HepG2 (cell line): ENCODE measurements around the gene RIN3. TPM values are rescaled to one million over a fixed set of nuclear protein-coding genes. Genes with fewer than 3 reads are reported as not detected.

Experiments
- ATAC-seq: fragments of 200-7000 bp; cut with Tn5 transposase; 3 replicates; pipeline ENCODE4 v1.9.1; 2020; ENCODE audit warnings: mild to moderate bottlenecking, moderate library complexity
- BruUV-seq: library from RNA; stranded (reverse); fragments of 400-500 nt; replicated peaks from 2 replicates; lab custom pipeline; 2021; lab: Mats Ljungman, UMichigan
- CTCF ChIA-PET: fragments of 300-600 bp; formaldehyde crosslinking; extraction: SDS; loops from one replicate; lab custom pipeline; 2021; ENCODE audit warnings: low total read pairs, inconsistent platforms, low intra/inter-chr PET ratio; lab: Yijun Ruan, JAX
- POLR2A ChIA-PET: fragments of 350-600 bp; sonication (Branson Sonifier 250); formaldehyde crosslinking; loops from one replicate; lab custom pipeline; 2020; ENCODE audit warnings: antibody characterized with exemption, inconsistent platforms; lab: Yijun Ruan, JAX
- DNase-seq: peaks from one replicate; pipeline ENCODE4 v3.0.0-alpha.2; 2015; ENCODE audit warnings: low spot score
- FAIRE-seq: peaks from 3 replicates; lab custom pipeline; 2011; peaks lifted over from hg19 to GRCh38; lab: Jason Lieb, UNC
- H2AFZ ChIP-seq: one replicate; pipeline ENCODE4 v1.6.1; 2011; ENCODE audit warnings: low read length, inconsistent platforms
- H3K27ac ChIP-seq: fragments of 300-600 bp; 3 replicates; pipeline ENCODE4 v1.8.0; 2011; ENCODE audit warnings: mixed run types, mild to moderate bottlenecking, mixed read lengths, low read length, inconsistent platforms; ENCODE audit not compliant: insufficient read depth; ENCODE audit errors: extremely low read length
- H3K27me3 ChIP-seq, 2 experiments: fragments of 200-600 bp in 1 of 2; 2 replicates in 1 of 2; 3 replicates in 1 of 2; pipeline versions ENCODE4 v1.6.0 to v1.8.0; 2011; ENCODE audit warnings: low read length in 2 of 2, mild to moderate bottlenecking in 2 of 2, moderate library complexity in 2 of 2, inconsistent platforms in 1 of 2; ENCODE audit not compliant: insufficient read depth in 2 of 2, control insufficient read depth in 1 of 2
- H3K36me3 ChIP-seq, 2 experiments: fragments of 200-600 bp in 1 of 2; replicated peaks in 1 of 2; 2 replicates in 1 of 2; 3 replicates in 1 of 2; pipeline versions ENCODE4 v1.5.1 to v1.8.0; 2011; ENCODE audit warnings: low read length in 2 of 2, inconsistent platforms in 1 of 2; ENCODE audit not compliant: insufficient read depth in 2 of 2, control insufficient read depth in 1 of 2
- H3K4me1 ChIP-seq: 2 replicates; pipeline ENCODE4 v1.5.1; 2012; ENCODE audit warnings: low read length, inconsistent platforms; ENCODE audit not compliant: insufficient read depth
- H3K4me2 ChIP-seq: 2 replicates; pipeline ENCODE4 v1.6.0; 2011; ENCODE audit warnings: low read depth, low read length, inconsistent platforms
- H3K4me3 ChIP-seq, 3 experiments: fragments of 200-600 bp in 1 of 3; sonication (generic), shearing (Covaris generic) in 1 of 3; replicated peaks in 1 of 3; 2 replicates each; pipeline ENCODE4 v1.5.1; 2011 to 2016; ENCODE audit warnings: low read length in 3 of 3, inconsistent platforms in 2 of 3, low read depth in 2 of 3, mild to moderate bottlenecking in 2 of 3, control low read depth in 1 of 3, mixed read lengths in 1 of 3; ENCODE audit not compliant: insufficient read depth in 1 of 3
- H3K79me2 ChIP-seq: one replicate; pipeline ENCODE4 v1.6.1; 2011; ENCODE audit warnings: low read length, inconsistent platforms; ENCODE audit not compliant: insufficient read depth
- H3K9ac ChIP-seq: 2 replicates; pipeline ENCODE4 v1.6.0; 2011; ENCODE audit warnings: mild to moderate bottlenecking, low read depth, low read length, inconsistent platforms; ENCODE audit not compliant: insufficient read depth
- H3K9me3 ChIP-seq: 2 replicates; pipeline ENCODE4 v1.5.1; 2012; ENCODE audit warnings: mild to moderate bottlenecking, low read length
- H4K20me1 ChIP-seq: 2 replicates; pipeline ENCODE4 v1.6.0; 2011; ENCODE audit warnings: inconsistent platforms, mild to moderate bottlenecking, low read length, moderate library complexity; ENCODE audit not compliant: insufficient read depth
- HMG20B ChIP-seq: conservative IDR thresholded peaks from 2 replicates; pipeline ENCODE4 v1.6.1; 2016; ENCODE audit warnings: missing genetic modification reagents, missing compliant biosample characterization
- PBX2 ChIP-seq: IDR thresholded peaks from 2 replicates; pipeline ENCODE4 v1.6.1; 2016; ENCODE audit warnings: control low read depth
- RAD21 ChIP-seq: fragments of 450-650 bp; formaldehyde crosslinking; IDR thresholded peaks from 2 replicates; pipeline ENCODE4 v1.5.0; 2020; ENCODE audit warnings: mild to moderate bottlenecking
- SATB2 ChIP-seq: sonication (generic); formaldehyde crosslinking; IDR thresholded peaks from 2 replicates; pipeline ENCODE4 v1.5.0; 2020; ENCODE audit warnings: missing genetic modification reagents
- SP5 ChIP-seq: IDR thresholded peaks from 2 replicates; pipeline ENCODE4 v1.6.1; 2016; ENCODE audit warnings: low read depth, borderline replicate concordance
- SRF ChIP-seq: IDR thresholded peaks from 2 replicates; pipeline ENCODE4 v1.6.1; 2011; ENCODE audit warnings: mild to moderate bottlenecking, low read depth, low read length, moderate library complexity
- TFAP4 ChIP-seq: sonication (generic); IDR thresholded peaks from 2 replicates; pipeline ENCODE4 v1.6.1; 2016; ENCODE audit warnings: low read depth, borderline replicate concordance
- WGBS: methylation state at CpG from one replicate; pipeline ENCODE4 v1.1.6; 2017; ENCODE audit warnings: low lambda C conversion rate; 5-methylcytosine and 5-hydroxymethylcytosine counted together
- in situ Hi-C: cut with HindIII; loops from 2 replicates; pipeline ENCODE4 v1.10.0; 2017; ENCODE audit warnings: low pct_unique_long_range_greater_than_20kb; ENCODE audit not compliant: extremely low pct_ligation_motif_present
- intact Hi-C: fragments of 100-400 bp; cut with micrococcal nuclease; formaldehyde crosslinking; loops from one replicate; pipeline ENCODE4 v1.10.0; 2022; ENCODE audit not compliant: unreplicated experiment
- polyA plus RNA-seq, 8 experiments: library from polyadenylated mRNA; depleted of rRNA in 3 of 8; stranded (reverse) in 7 of 8; unstranded in 1 of 8; fragments of >200 nt; fragmentation: Illumina TruSeq in 4 of 8; extraction: Trizol in 4 of 8; gene quantifications; 2 replicates each; pipeline versions ENCODE4 v1.2.1 to v1.2.3, GENCODE V29; 2011 to 2016; ENCODE audit warnings: low read depth in 4 of 8, missing spikeins in 1 of 8, mixed read lengths in 1 of 8; ENCODE audit not compliant: insufficient read depth in 1 of 8
- total RNA-seq, 5 experiments: library from RNA; depleted of rRNA; stranded (reverse); fragments of >200 nt; fragmentation: Illumina TruSeq; extraction: Trizol; gene quantifications; 2 replicates each; pipeline ENCODE4 v1.2.3, GENCODE V29; 2016; ENCODE audit warnings: low read depth in 1 of 5

The RIN3 gene
- total and polyA plus RNA-seq, 2 of the 13 experiments (the other 11 are each of a cell fraction or from before 2014, with no cell fraction given) = 2.3 to 3.6 TPM

GRCh38 chr14:92540472-92541048 is 27.0 kb downstream of the RIN3 start:
- Histone ChIP-seq H3K9me3 (no peaks in the 10 kb centered on the region), H3K4me2 (peak overlapping the region; percentile 42; the same call in 1 of the 2 replicates), H3K4me1 (peaks cover 30% of the 10 kb centered on the region), H4K20me1 (no peaks in the 10 kb centered on the region), H3K79me2 (peaks cover 9% of the 10 kb centered on the region), H2AFZ (no peak overlapping the region)
- ATAC-seq (peak; percentile 29), DNase-seq (no peak), FAIRE-seq (no peak)
- POLR2A ChIA-PET = no interaction called here
- BruUV-seq = no TSS peak
- CTCF ChIA-PET = no interaction called here
- intact Hi-C loops = no loop called here
- in situ Hi-C loops = no loop called here
- TF ChIP-seq PBX2 (peak; percentile 51; the same call in 1 of the 2 replicates), SRF (0 out of 2 replicates have a peak, but pooled peaks have one; percentile 30), SATB2 (CRISPR knock-in tag) (no peak), TFAP4 (peak; percentile 17; the same call in 1 of the 2 replicates), SP5 (CRISPR knock-in tag) (no peak), HMG20B (no peak), RAD21 (CRISPR knock-in tag) (no peak)
- TF ChIP-seq, all 625 proteins: peak for 3
- Histone ChIP-seq H3K36me3 (no peaks in the 10 kb centered on the region), H3K9ac (0 out of 2 replicates have a peak overlapping the region, but pooled peaks have one; percentile 30), H3K4me3 (peak overlapping the region in 1 of 3 experiments; percentile 29; a peak in 1 of 6 replicates), H3K27me3 (no peaks in the 10 kb centered on the region), H3K27ac (peak overlapping the region; percentile 47)
- 85% methylated on average over 3 of the region's 6 CpGs for WGBS
